GM23338 (cell line): ENCODE data around the gene SLC39A5. TPM values are rescaled to one million over a fixed set of nuclear protein-coding genes. Genes with fewer than 3 reads are reported as not detected.

ENCODE experiments used
- ATAC-seq: fragments of 200-7000 bp; cut with Tn5 transposase; 3 replicates; pipeline ENCODE4 v1.9.1; 2020
- DNase-seq: peaks from one replicate; pipeline ENCODE4 v3.0.0-alpha.2; 2015; ENCODE audit warnings: low spot score
- H2AFZ ChIP-seq: fragments of 200-600 bp; sonication (generic); 2 replicates; pipeline ENCODE4 v1.8.0; 2016; ENCODE audit warnings: antibody characterized with exemption, mild to moderate bottlenecking, moderate library complexity
- H3F3A ChIP-seq: fragments of 200-600 bp; sonication (generic); replicated peaks from 2 replicates; pipeline ENCODE4 v1.8.0; 2017; ENCODE audit warnings: antibody characterized with exemption, mixed run types, low read depth
- H3K27ac ChIP-seq: fragments of 200-600 bp; sonication (generic); 2 replicates; pipeline ENCODE4 v1.6.1; 2016; ENCODE audit warnings: low read depth
- H3K27me3 ChIP-seq: fragments of 200-600 bp; sonication (generic); 2 replicates; pipeline ENCODE4 v1.8.0; 2016; ENCODE audit warnings: mild to moderate bottlenecking, mixed run types, moderate library complexity; ENCODE audit not compliant: insufficient read depth
- H3K36me3 ChIP-seq: fragments of 200-600 bp; sonication (generic); 2 replicates; pipeline ENCODE4 v1.8.0; 2016; ENCODE audit warnings: mild to moderate bottlenecking; ENCODE audit not compliant: insufficient read depth
- H3K4me1 ChIP-seq: fragments of 200-600 bp; sonication (generic); 2 replicates; pipeline ENCODE4 v1.8.0; 2016; ENCODE audit warnings: mild to moderate bottlenecking, moderate library complexity; ENCODE audit not compliant: insufficient read depth
- H3K4me2 ChIP-seq: fragments of 200-600 bp; sonication (generic); 2 replicates; pipeline ENCODE4 v1.7.1; 2017; ENCODE audit warnings: mixed run types
- H3K4me3 ChIP-seq: fragments of 200-600 bp; sonication (generic); 2 replicates; pipeline ENCODE4 v1.6.1; 2016; ENCODE audit warnings: mixed run types
- H3K79me2 ChIP-seq: fragments of 200-600 bp; sonication (generic); replicated peaks from 2 replicates; pipeline ENCODE4 v1.8.0; 2017; ENCODE audit warnings: mild to moderate bottlenecking; ENCODE audit not compliant: insufficient read depth
- H3K9me2 ChIP-seq: fragments of 200-600 bp; sonication (generic); 2 replicates; pipeline ENCODE4 v1.8.0; 2017; ENCODE audit not compliant: insufficient read depth
- H4K20me1 ChIP-seq: fragments of 200-600 bp; sonication (generic); replicated peaks from 2 replicates; pipeline ENCODE4 v1.8.0; 2017; ENCODE audit warnings: mild to moderate bottlenecking; ENCODE audit not compliant: insufficient read depth
- H3K27ac Mint-ChIP-seq: 2 replicates; pipeline ENCODE4 v1.8.0; 2020; ENCODE audit warnings: inconsistent platforms, mild to moderate bottlenecking, moderate library complexity, mixed read lengths
- H3K27me3 Mint-ChIP-seq: 3 replicates; pipeline ENCODE4 v1.8.0; 2022; ENCODE audit warnings: low read depth, mild to moderate bottlenecking, moderate library complexity, mixed read lengths, inconsistent platforms; ENCODE audit not compliant: insufficient read depth, poor library complexity
- H3K36me3 Mint-ChIP-seq: 3 replicates; pipeline ENCODE4 v1.8.0; 2021; ENCODE audit warnings: low read depth, mild to moderate bottlenecking, inconsistent platforms, moderate library complexity, mixed read lengths
- H3K4me1 Mint-ChIP-seq: 3 replicates; pipeline ENCODE4 v1.8.0; 2020; ENCODE audit warnings: mild to moderate bottlenecking, inconsistent platforms, mixed read lengths
- H3K4me3 Mint-ChIP-seq: 3 replicates; pipeline ENCODE4 v1.8.0; 2021; ENCODE audit warnings: moderate library complexity, mild to moderate bottlenecking, inconsistent platforms, mixed read lengths
- H3K9me3 Mint-ChIP-seq: 3 replicates; pipeline ENCODE4 v1.8.0; 2020; ENCODE audit warnings: moderate library complexity, mild to moderate bottlenecking, inconsistent platforms, mixed read lengths
- CREB1 ChIP-seq: fragments of 250-450 bp; sonication (Bioruptor Pico); IDR thresholded peaks from 2 replicates; pipeline ENCODE4 v1.5.0; 2020; ENCODE audit warnings: low read depth, mild to moderate bottlenecking, moderate library complexity
- CTCF ChIP-seq, 2 experiments: fragments of 200-600 bp in 1 of 2; sonication (generic) in 1 of 2; conservative IDR thresholded peaks; 2 replicates each; pipeline versions ENCODE4 v1.5.1 to v1.6.1; 2016 to 2017; ENCODE audit warnings: antibody characterized with exemption in 2 of 2, low read depth in 2 of 2, mild to moderate bottlenecking in 2 of 2, moderate library complexity in 1 of 2
- ETS1 ChIP-seq: IDR thresholded peaks from 2 replicates; pipeline ENCODE4 v1.6.1; 2016; ENCODE audit warnings: antibody characterized with exemption
- EZH2 ChIP-seq: fragments of 200-600 bp; sonication (generic); IDR thresholded peaks from one replicate; pipeline ENCODE4 v1.8.0; 2017; ENCODE audit warnings: antibody characterized with exemption, mild to moderate bottlenecking, low read depth; ENCODE audit not compliant: unreplicated experiment
- EZH2phosphoT487 ChIP-seq: fragments of 200-600 bp; sonication (generic); IDR thresholded peaks from one replicate; pipeline ENCODE4 v1.8.1; 2018; ENCODE audit warnings: antibody characterized with exemption; ENCODE audit not compliant: unreplicated experiment
- JUNB ChIP-seq: IDR thresholded peaks from one replicate; pipeline ENCODE4 v1.6.1; 2016; ENCODE audit warnings: antibody characterized with exemption; ENCODE audit not compliant: unreplicated experiment
- NANOG ChIP-seq: IDR thresholded peaks from 2 replicates; pipeline ENCODE4 v1.6.1; 2016; ENCODE audit warnings: antibody characterized with exemption, borderline replicate concordance
- POLR2AphosphoS5 ChIP-seq: IDR thresholded peaks from 2 replicates; pipeline ENCODE4 v1.6.1; 2016; ENCODE audit warnings: antibody characterized with exemption, low read depth
- REST ChIP-seq: IDR thresholded peaks from one replicate; pipeline ENCODE4 v1.6.1; 2018; ENCODE audit warnings: antibody characterized with exemption; ENCODE audit not compliant: unreplicated experiment
- STAT1 ChIP-seq: IDR thresholded peaks from one replicate; pipeline ENCODE4 v1.6.1; 2016; ENCODE audit warnings: antibody characterized with exemption; ENCODE audit not compliant: unreplicated experiment
- ZNF114 ChIP-seq: fragments of 250-450 bp; sonication (Bioruptor Pico); IDR thresholded peaks from 2 replicates; pipeline ENCODE4 v1.5.0; 2020; ENCODE audit warnings: mild to moderate bottlenecking, moderate library complexity
- ZNF331 ChIP-seq: fragments of 250-450 bp; sonication (Bioruptor Pico); IDR thresholded peaks from 2 replicates; pipeline ENCODE4 v1.5.0; 2020; ENCODE audit warnings: low read depth, mild to moderate bottlenecking, moderate library complexity
- ZNF462 ChIP-seq: fragments of 250-450 bp; sonication (Bioruptor Pico); IDR thresholded peaks from 2 replicates; pipeline ENCODE4 v1.5.0; 2020; ENCODE audit warnings: mild to moderate bottlenecking, moderate library complexity
- polyA plus RNA-seq: library from polyadenylated mRNA; unstranded; fragments of >200 nt; fragmentation: Nextera tagmentation; extraction: Ambion mirVana; gene quantifications from 2 replicates; pipeline ENCODE4 v1.2.1, GENCODE V29; 2016
- total RNA-seq: library from RNA; depleted of rRNA; stranded (reverse); fragments of >200 nt; shearing (Covaris generic); gene quantifications from 2 replicates; pipeline ENCODE4 v1.2.3, GENCODE V29; 2014

Gene SLC39A5
- total and polyA plus RNA-seq, 2 experiments from 2014 or later = 0.29 to 0.59 TPM

GRCh38 chr12:56252649-56253048 lies 22.8 kb downstream of the SLC39A5 start:
- Histone ChIP-seq H3K4me3 (no peak overlapping the region), H3K36me3 (peaks cover 66% of the 10 kb centered on the region), H3K27me3 (no peaks in the 10 kb centered on the region), H3K9me2 (no peaks in the 10 kb centered on the region), H4K20me1 (peaks cover 16% of the 10 kb centered on the region), H3K79me2 (peaks cover 10% of the 10 kb centered on the region; the same call in 1 of the 2 replicates), H3K27ac (no peak overlapping the region), H3K4me1 (peaks cover 10% of the 10 kb centered on the region; the same call in 1 of the 2 replicates), H3F3A (peaks cover 23% of the 10 kb centered on the region), H2AFZ (no peak overlapping the region), H3K4me2 (no peak overlapping the region)
- Mint-ChIP-seq H3K4me3 (no peak overlapping the region), H3K36me3 (peaks cover 69% of the 10 kb centered on the region), H3K9me3 (no peaks in the 10 kb centered on the region), H3K4me1 (peaks cover 14% of the 10 kb centered on the region), H3K27ac (no peak overlapping the region), H3K27me3 (peaks cover 13% of the 10 kb centered on the region)
- DNase-seq = no peak
- TF ChIP-seq ZNF462 (CRISPR knock-in tag) (no peak), POLR2AphosphoS5 (no peak), STAT1 (no peak), JUNB (no peak), REST (no peak), EZH2 (no peak), CREB1 (CRISPR knock-in tag) (no peak), ETS1 (no peak), EZH2phosphoT487 (no peak), NANOG (no peak), ZNF114 (CRISPR knock-in tag) (no peak), ZNF331 (CRISPR knock-in tag) (no peak), CTCF (conservative IDR thresholded peaks at IDR 0.05; ENCODE audit: low read depth in 2 of 2) (no peak)
- no peak for ATAC-seq
